NCI-H2196 treated with DMSO at 0.1 percent for 48 hours (cell line): ENCODE measurements around the gene CDC34.

ENCODE experiments used
- DNase-seq: peaks from one replicate; lab custom pipeline; 2025; ENCODE audit not compliant: unreplicated experiment; lab: John Stamatoyannopoulos, UW

Gene CDC34, protein sequence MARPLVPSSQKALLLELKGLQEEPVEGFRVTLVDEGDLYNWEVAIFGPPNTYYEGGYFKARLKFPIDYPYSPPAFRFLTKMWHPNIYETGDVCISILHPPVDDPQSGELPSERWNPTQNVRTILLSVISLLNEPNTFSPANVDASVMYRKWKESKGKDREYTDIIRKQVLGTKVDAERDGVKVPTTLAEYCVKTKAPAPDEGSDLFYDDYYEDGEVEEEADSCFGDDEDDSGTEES

DNA sequence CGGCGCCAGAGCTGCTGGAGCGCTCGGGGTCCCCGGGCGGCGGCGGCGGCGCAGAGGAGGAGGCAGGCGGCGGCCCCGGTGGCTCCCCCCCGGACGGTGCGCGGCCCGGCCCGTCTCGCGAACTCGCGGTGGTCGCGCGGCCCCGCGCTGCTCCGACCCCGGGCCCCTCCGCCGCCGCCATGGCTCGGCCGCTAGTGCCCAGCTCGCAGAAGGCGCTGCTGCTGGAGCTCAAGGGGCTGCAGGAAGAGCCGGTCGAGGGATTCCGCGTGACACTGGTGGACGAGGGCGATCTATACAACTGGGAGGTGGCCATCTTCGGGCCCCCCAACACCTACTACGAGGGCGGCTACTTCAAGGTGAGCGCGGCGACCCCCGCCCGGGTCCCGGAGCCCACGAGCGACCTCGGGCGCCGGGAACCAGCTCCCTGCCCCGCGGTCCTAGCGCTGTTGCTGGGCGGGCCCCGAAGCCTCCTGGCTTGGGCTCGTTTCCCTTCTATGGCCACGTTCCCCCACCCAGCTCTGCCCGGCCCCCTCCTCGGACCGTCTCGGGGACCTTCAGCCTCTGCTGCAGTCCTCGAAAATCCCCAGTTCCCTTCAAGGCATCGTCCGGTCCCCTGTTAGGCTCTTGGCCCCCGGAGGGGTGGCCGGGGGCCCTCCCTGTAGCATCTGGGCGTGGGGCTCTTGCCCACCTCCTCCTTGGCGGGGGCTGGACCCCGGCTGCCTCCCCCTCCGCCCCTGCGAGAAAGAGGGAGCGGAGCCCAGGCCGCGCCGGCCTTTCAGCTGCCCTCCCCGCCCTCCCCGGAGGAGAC, at the start of gene CDC34:
Gene CDC34, plus strand, starts transcription at position 8 of the 808 bp plus-strand sequence. Its CDS starts 172 bp downstream, at position 180.
- no peak for DNase-seq

GRCh38 chr19:482186-483041, 49.1 kb upstream of the CDC34 start:
- no peak for DNase-seq

DNA sequence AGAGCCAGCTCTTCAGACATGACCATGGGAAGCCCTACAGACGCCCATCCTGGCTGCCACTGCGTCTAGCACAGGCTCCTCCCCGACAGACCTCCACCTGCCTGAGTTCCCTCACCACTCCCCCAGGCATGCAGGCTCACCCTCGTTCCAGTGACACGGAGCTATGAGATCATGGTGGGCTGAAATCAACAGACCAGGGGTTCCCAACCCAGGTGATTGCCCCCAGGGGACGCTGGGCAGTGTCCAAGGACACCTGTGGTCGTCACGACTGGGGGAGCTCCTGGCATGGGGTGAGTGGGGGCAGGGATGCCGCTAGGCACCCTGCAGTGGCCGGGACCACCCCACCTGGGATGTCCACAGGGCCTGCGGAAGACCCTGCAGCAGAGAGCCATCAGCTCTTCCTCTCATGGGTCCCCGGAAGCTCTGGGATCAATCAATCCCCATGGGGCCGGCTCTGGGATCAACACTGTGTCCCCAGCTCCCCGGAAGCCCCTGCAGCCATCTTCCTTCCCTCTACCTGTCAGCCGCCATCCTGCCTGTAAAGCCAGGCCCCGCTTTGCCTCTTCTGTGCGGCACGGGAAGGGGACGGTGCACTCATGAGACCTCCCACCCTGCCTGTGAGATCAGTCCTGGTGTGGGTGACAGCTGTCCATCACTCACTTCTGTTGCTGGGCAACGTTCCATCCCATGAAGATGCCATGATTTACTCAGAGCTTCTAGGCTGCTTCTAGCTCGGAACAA, 48.1 kb upstream of the CDC34 start:
- no peak for DNase-seq

DNA sequence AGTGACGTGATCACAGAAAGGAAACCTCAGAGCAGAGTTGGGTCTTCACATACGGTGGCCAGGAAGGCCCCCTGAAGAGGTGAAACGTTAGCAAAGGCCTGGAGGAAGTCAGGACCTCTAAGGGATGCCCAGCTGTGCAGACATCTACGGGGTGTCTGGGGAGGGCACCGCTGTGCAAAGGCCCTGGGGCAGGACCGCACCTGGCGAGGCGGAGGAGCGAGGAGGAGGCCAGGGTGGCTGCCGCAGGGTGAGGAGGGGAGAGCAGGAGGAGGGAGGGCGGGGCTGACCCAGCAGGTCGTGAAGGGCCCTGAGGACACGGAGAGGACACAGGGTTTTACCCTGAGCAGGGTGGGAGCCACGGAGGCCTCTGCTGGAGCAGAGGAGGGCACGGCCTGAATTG, 47.1 kb upstream of the CDC34 start:
- DNase-seq: no peak

DNA sequence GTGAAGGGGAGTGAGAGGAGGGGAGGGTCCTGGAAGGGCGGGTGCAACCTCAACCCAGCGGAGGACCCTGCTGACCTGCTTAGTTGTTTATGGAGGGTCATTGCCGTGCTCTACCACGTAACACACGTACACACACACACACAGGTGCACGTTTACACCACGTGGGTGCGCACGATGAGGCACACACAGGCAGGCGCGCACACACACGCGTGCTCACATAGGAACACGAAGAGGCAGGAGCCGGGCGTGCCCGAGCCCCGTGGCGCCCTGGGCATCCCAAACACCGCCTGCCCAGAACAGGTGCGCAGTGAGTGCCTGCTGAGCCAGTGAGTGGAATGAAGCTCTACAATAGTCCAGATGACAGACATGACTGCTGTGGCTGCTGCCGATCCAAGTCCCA, 46.5 kb upstream of the CDC34 start:
- no peak for DNase-seq

DNA sequence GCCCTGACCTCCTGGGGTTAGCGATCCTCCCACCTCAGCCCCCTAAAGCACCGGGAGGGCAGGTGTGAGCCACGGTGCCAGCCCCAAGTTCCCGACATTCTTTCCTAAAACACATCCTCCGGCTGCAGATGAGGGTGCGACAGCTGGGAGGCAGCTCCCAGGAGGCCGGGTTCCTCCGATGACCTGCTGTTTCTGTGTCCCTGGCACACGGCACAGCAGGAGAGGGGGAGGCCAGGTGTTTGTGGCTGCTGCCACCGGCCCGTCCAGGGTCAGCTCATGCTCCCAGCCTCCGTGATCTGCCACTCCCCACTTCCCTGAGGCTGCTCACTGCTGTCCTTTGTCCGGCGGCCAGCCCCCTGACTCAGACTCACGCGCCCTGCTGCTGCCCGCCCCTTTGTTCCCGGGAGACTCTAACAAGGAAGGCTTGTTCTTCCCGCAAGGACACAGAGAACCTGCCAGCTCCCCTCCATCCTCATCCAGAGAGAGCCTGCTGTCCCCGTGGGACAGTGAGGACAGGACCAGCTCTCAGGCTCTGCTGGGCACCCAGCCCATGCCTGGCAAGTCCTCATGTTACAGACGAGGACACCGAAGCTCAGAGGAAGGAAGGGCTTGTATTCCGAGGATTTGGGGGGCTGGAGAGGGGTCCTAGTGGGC, 45.9 kb upstream of the CDC34 start:
- no peak for DNase-seq

GRCh38 chr19:488505-489417, 42.8 kb upstream of the CDC34 start:
- peak; percentile 92 for DNase-seq

GRCh38 chr19:489418-490196, 42.0 kb upstream of the CDC34 start:
- no peak for DNase-seq

DNA sequence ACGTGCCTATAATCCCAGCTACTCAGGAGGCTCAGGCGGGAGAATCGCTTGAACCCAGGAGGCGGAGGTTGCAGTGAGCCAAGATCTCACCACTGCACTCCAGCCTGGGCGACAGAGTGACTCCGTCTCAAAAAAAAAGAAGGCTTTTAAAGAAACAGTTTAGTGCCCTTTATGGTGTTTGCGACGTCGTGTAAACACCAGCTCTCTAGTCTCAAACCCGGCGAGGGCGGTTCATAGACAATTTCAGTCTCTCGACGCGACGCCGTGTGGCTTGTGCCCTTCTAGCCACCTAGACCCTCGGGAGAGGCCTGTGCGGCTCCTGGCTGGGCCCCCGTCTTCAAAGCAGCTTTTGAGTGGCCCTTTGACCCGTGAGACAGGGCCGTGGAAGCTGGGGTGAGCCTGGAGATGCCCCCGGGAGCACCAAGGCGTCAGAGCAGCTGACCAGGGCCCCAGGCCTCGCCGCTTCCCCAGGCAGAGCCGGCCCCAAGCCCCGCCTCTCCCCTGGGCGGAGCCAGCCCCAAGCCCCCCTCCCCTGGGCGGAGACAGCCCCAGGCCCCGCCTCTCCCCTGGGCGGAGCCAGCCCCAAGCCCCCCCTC, 40.3 kb upstream of the CDC34 start:
- no peak for DNase-seq

DNA sequence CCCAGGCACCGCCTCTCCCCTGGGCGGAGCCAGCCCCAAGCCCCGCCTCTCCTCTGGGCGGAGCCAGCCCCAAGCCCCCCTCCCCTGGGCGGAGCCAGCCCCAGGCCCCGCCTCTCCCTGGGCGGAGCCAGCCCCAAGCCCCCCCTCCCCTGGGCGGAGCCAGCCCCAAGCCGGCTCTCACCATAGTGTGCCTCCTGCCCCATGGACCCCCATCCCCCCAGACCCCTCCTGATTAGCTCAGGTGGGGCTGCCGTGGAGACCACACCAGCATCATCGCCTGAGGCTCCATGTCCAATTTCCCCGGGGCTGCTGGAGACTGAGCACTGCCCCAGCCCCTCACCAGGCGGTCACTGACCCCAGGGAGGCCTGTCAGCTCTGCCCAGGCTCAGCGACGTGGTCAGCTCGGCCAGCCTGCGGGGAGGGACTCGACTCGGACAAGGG, 39.4 kb upstream of the CDC34 start:
- no peak for DNase-seq

DNA sequence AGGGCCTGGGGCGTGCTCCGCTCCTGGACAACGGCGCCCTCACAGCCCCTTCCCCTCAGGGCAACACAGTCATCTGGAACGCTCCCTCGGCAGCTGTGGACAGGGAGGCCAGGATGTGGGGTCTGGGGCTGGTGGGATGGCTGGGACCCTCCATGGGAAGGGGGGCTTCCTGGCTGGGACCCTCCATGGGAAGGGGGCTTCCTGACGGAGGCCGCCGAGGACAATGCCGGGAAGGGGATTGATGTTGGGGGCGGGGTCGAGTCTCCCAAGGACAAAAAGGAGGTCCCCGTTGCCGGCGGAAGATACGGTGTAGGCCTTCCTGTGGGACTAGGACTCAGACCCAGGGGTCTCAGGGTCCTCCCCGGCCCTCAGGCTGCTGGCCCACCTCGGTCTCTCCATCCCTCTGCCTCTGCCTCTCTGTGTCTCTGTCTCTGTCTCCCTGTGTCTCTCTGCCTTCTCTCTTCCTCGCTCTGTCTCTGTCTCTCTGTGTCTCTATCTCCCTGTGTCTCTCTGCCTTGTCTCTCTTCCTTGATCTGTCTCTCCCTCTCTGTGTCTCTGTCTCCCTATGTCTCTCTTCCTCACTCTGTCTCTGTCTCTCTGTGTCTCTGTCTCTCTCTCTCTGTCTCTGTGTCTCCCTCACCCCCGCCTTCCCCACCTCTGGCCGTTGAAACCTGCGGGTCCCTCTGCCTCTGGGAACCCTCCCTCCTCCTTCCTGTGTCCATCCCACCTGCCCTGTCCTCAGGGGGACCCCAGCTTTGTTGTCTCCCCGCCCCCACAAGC, 38.0 kb upstream of the CDC34 start:
- DNase-seq: no peak

- DNase-seq: no peak
Measured at GRCh38 chr19:494171-495080, 37.1 kb upstream of the CDC34 start.

GRCh38 chr19:495081-495401, 36.5 kb upstream of the CDC34 start:
- no peak for DNase-seq

DNA sequence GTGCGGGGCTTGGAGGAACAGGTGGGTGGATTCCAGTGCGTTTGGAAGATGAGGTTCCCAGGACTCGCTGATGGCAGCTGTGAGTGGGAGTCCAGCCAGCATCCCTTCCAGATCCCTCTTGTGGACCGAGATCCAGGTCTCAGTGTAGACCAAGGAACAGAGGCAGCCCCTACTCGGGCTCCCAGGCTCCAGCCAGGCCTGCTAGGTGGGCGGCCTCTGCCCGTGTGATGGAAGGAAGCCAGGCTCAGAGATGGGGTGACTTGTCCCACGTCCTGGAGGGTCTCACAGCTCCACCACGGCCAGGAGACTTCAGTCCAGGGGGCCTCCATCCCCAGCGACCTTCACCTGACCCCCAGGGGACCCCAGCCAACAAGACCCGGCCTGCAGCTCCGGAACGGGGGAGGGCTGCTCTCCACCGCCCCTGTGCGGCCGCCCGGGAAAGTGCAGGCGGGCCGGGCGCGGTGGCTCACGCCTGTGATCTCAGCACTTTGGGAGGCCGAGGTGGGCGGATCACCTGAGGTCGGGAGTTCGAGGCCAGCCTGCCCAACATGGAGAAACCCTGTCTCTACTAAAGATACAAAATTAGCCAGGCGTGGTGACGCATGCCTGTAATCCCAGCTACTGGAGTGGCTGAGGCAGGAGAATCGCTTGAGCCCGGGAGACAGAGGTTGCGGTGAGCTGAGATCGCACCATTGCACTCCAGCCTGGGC, 36.0 kb upstream of the CDC34 start:
- DNase-seq: no peak

DNA sequence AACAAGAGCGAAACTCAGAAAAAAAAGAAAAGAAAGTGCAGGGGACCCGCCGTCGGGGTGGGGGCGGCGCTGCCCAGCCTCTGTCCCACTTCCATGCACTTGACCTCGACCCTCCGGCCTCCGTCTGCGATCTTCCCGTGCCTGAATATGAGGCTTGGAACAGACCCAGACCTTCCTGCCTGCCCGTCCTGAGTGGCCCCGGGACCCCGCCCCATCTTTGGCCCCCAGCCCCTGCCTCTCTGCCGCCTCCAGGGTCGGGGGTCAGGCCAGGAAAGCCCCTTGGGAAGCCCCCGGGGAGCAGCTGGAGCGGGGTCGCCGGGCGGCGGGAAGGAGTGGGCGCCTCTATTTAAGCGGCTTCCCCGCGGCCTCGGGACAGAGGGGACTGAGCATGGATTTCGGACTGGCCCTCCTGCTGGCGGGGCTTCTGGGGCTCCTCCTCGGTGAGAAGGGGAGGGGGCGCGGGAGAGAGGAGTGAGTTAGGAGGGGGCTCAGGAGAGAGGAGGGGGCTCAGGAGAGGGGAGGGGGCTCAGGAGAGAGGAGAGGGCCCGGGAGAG, 35.4 kb upstream of the CDC34 start, which contains the start of gene MADCAM1:
Gene MADCAM1, plus strand, starts transcription at position 375 of the 554 bp plus-strand sequence. Its CDS starts 14 bp downstream, at position 389.
- DNase-seq: no peak
